H9 (cell line): ENCODE data around the gene SH3RF3. TPM values are rescaled to one million over a fixed set of nuclear protein-coding genes. Genes with fewer than 3 reads are reported as not detected.

Source experiments
- DNase-seq: peaks from one replicate; pipeline ENCODE4 v3.0.0-alpha.2; 2017
- H2AFZ ChIP-seq: one replicate; pipeline ENCODE4 v1.6.1; 2013; ENCODE audit warnings: mild to moderate bottlenecking, low read length, control low read depth, moderate library complexity
- H2AK5ac ChIP-seq: 2 replicates; pipeline ENCODE4 v1.6.1; 2013; ENCODE audit warnings: low read length, control low read depth, mixed read lengths; ENCODE audit not compliant: insufficient read length
- H2BK120ac ChIP-seq: one replicate; pipeline ENCODE4 v1.6.1; 2013; ENCODE audit warnings: low read depth, mild to moderate bottlenecking, low read length, control low read depth, inconsistent platforms; ENCODE audit not compliant: poor library complexity, severe bottlenecking
- H2BK12ac ChIP-seq: 2 replicates; pipeline ENCODE4 v1.6.1; 2013; ENCODE audit warnings: low read length, control low read depth, mixed read lengths, low read depth; ENCODE audit not compliant: insufficient read length
- H2BK15ac ChIP-seq: 2 replicates; pipeline ENCODE4 v1.6.1; 2013; ENCODE audit warnings: low read depth, low read length, control low read depth
- H2BK20ac ChIP-seq: one replicate; pipeline ENCODE4 v1.6.1; 2013; ENCODE audit warnings: low read depth, mild to moderate bottlenecking, low read length, control low read depth, inconsistent platforms; ENCODE audit not compliant: poor library complexity, severe bottlenecking
- H2BK5ac ChIP-seq: 2 replicates; pipeline ENCODE4 v1.6.1; 2013; ENCODE audit warnings: low read length, control low read depth, mixed read lengths; ENCODE audit not compliant: insufficient read length
- H3K14ac ChIP-seq: 2 replicates; pipeline ENCODE4 v1.6.1; 2013; ENCODE audit warnings: low read length, control low read depth; ENCODE audit not compliant: insufficient read depth
- H3K18ac ChIP-seq: 2 replicates; pipeline ENCODE4 v1.6.1; 2013; ENCODE audit warnings: low read depth, mild to moderate bottlenecking, mixed read lengths, low read length, control low read depth; ENCODE audit not compliant: insufficient read length
- H3K23ac ChIP-seq: 2 replicates; pipeline ENCODE4 v1.6.1; 2013; ENCODE audit warnings: low read length, control low read depth, mixed read lengths, low read depth; ENCODE audit not compliant: insufficient read length
- H3K23me2 ChIP-seq: 2 replicates; pipeline ENCODE4 v1.6.1; 2013; ENCODE audit warnings: low read depth, mild to moderate bottlenecking, mixed read lengths, low read length, control low read depth; ENCODE audit not compliant: insufficient read length, poor library complexity, severe bottlenecking
- H3K27ac ChIP-seq: 2 replicates; pipeline ENCODE4 v1.5.1; 2013; ENCODE audit warnings: low read length, control low read depth, mixed read lengths, low read depth; ENCODE audit not compliant: insufficient read length
- H3K27me3 ChIP-seq: 2 replicates; pipeline ENCODE4 v1.6.1; 2013; ENCODE audit warnings: low read length, control low read depth, inconsistent platforms; ENCODE audit not compliant: insufficient read depth
- H3K4ac ChIP-seq: 2 replicates; pipeline ENCODE4 v1.6.1; 2013; ENCODE audit warnings: low read depth, mild to moderate bottlenecking, control low read depth, inconsistent platforms, low read length, moderate library complexity
- H3K4me1 ChIP-seq: 2 replicates; pipeline ENCODE4 v1.6.1; 2013; ENCODE audit warnings: low read length, control low read depth, inconsistent platforms; ENCODE audit not compliant: insufficient read depth
- H3K4me2 ChIP-seq: 2 replicates; pipeline ENCODE4 v1.6.1; 2013; ENCODE audit warnings: low read length, control low read depth, mixed read lengths; ENCODE audit not compliant: insufficient read length, insufficient read depth
- H3K56ac ChIP-seq: 2 replicates; pipeline ENCODE4 v1.6.1; 2013; ENCODE audit warnings: low read depth, mild to moderate bottlenecking, mixed read lengths, low read length, control low read depth; ENCODE audit not compliant: insufficient read length
- H3K79me1 ChIP-seq: 2 replicates; pipeline ENCODE4 v1.6.1; 2013; ENCODE audit warnings: low read depth, mild to moderate bottlenecking, moderate library complexity, low read length, control low read depth, inconsistent platforms; ENCODE audit not compliant: insufficient read depth, poor library complexity, severe bottlenecking
- H3K79me2 ChIP-seq: 2 replicates; pipeline ENCODE4 v1.6.1; 2013; ENCODE audit warnings: low read length, control low read depth, inconsistent platforms; ENCODE audit not compliant: insufficient read depth
- H3K9ac ChIP-seq: 2 replicates; pipeline ENCODE4 v1.6.1; 2013; ENCODE audit warnings: low read length, control low read depth, mixed read lengths; ENCODE audit not compliant: insufficient read length; ENCODE audit errors: extremely low read depth
- H3K9me3 ChIP-seq: one replicate; pipeline ENCODE4 v1.6.1; 2013; ENCODE audit warnings: low read depth, low read length, inconsistent platforms; ENCODE audit not compliant: control insufficient read depth
- H3T11ph ChIP-seq: one replicate; pipeline ENCODE4 v1.6.1; 2013; ENCODE audit warnings: mild to moderate bottlenecking, low read length, control low read depth, inconsistent platforms
- H4K20me1 ChIP-seq: one replicate; pipeline ENCODE4 v1.6.1; 2013; ENCODE audit not compliant: control insufficient read depth, insufficient read length, insufficient read depth
- H4K5ac ChIP-seq: 2 replicates; pipeline ENCODE4 v1.6.1; 2013; ENCODE audit warnings: low read depth, mild to moderate bottlenecking, mixed read lengths, low read length, control low read depth; ENCODE audit not compliant: insufficient read length
- H4K8ac ChIP-seq: replicated peaks from 2 replicates; pipeline ENCODE4 v1.6.1; 2013; ENCODE audit warnings: low read length, control low read depth, mixed read lengths, low read depth; ENCODE audit not compliant: insufficient read length
- H4K91ac ChIP-seq: 2 replicates; pipeline ENCODE4 v1.6.1; 2013; ENCODE audit warnings: low read depth, mild to moderate bottlenecking, moderate library complexity, mixed read lengths, low read length, control low read depth; ENCODE audit not compliant: insufficient read length
- H3K27ac Mint-ChIP-seq, 3 experiments: 2 replicates in 2 of 3; 3 replicates in 1 of 3; pipeline ENCODE4 v1.8.0; 2020 to 2021; ENCODE audit warnings: mixed read lengths in 3 of 3, mild to moderate bottlenecking in 1 of 3, moderate library complexity in 1 of 3
- H3K27me3 Mint-ChIP-seq: 2 replicates; pipeline ENCODE4 v1.8.0; 2021; ENCODE audit warnings: low read depth, mild to moderate bottlenecking, moderate library complexity, mixed read lengths
- H3K36me3 Mint-ChIP-seq, 3 experiments: 2 replicates in 2 of 3; 3 replicates in 1 of 3; pipeline ENCODE4 v1.8.0; 2020 to 2021; ENCODE audit warnings: low read depth in 3 of 3, mixed read lengths in 3 of 3; ENCODE audit not compliant: insufficient read depth in 1 of 3
- H3K4me1 Mint-ChIP-seq, 2 experiments: 2 replicates each; pipeline ENCODE4 v1.8.0; 2020; ENCODE audit warnings: mixed read lengths in 2 of 2
- H3K4me3 Mint-ChIP-seq, 2 experiments: 2 replicates in 1 of 2; 3 replicates in 1 of 2; pipeline ENCODE4 v1.8.0; 2020 to 2021; ENCODE audit warnings: mild to moderate bottlenecking in 2 of 2, mixed read lengths in 2 of 2, moderate library complexity in 1 of 2
- H3K9me3 Mint-ChIP-seq, 2 experiments: 2 replicates in 1 of 2; 3 replicates in 1 of 2; pipeline ENCODE4 v1.8.0; 2020; ENCODE audit warnings: mild to moderate bottlenecking in 2 of 2, mixed read lengths in 2 of 2, moderate library complexity in 1 of 2
- WGBS: extraction: QIAGEN DNeasy Blood & Tissue Kit; methylation state at CpG from one replicate; pipeline ENCODE4 v1.1.7; 2013; ENCODE audit warnings: missing lambda C conversion rate, low lambda C conversion rate, mixed read lengths; ENCODE audit not compliant: insufficient read length; ENCODE audit errors: extremely low coverage; 5-methylcytosine and 5-hydroxymethylcytosine counted together
- total RNA-seq: library from RNA; stranded (reverse); gene quantifications from 2 replicates; pipeline ENCODE4 v1.2.1, GENCODE V29; 2021
- TF ChIP-seq, protein P1 (sequence below): fragments of 200-600 bp; sonication (generic); conservative IDR thresholded peaks from 3 replicates; pipeline ENCODE4 v1.8.0; 2021; ENCODE audit warnings: antibody characterized with exemption, mild to moderate bottlenecking

Gene SH3RF3
- total RNA-seq, 1 experiment from 2014 or later: 0.46 TPM

DNA sequence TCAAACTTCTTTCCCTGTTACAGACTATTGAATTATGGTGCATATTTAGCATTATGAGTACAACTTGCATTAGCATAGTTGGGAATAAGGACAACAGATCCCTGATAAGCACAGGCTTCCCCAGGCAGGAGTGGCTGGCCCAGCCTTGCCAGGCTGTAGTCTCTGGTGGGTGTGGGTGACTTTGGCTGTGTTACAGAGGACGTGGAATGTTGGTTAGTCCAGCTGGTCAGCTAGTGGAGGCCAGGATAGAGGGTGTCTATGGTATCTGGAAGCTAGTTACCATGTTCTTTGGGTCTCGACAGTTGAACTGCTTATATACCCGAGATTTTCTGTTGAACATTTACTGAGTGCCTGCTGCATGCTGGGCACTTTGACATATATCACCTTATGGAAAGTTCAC is 4.7 kb downstream of the SH3RF3 start:
- no peak overlapping the region for H2BK12ac ChIP-seq
- no peak overlapping the region for H3K14ac ChIP-seq
- no peaks in the 10 kb centered on the region; a peak in 1 of 7 replicates for H3K36me3 Mint-ChIP-seq
- no peak overlapping the region for H3K9ac ChIP-seq
- no peak overlapping the region for H2BK5ac ChIP-seq
- H3K79me2 ChIP-seq: no peaks in the 10 kb centered on the region
- H3K23me2 ChIP-seq: peaks cover 3% of the 10 kb centered on the region
- H3K4ac ChIP-seq: no peak overlapping the region
- no peak overlapping the region for H3K27ac Mint-ChIP-seq
- peaks cover 21% of the 10 kb centered on the region; the same call in 1 of the 2 replicates for H3K27me3 ChIP-seq
- H4K20me1 ChIP-seq: peaks cover 3% of the 10 kb centered on the region
- peaks cover 18 to 22% of the 10 kb centered on the region in 2 experiments for H3K4me1 Mint-ChIP-seq
- no peak overlapping the region for H3K4me3 Mint-ChIP-seq
- H3K79me1 ChIP-seq: no peaks in the 10 kb centered on the region
- TF ChIP-seq, protein P1, sequence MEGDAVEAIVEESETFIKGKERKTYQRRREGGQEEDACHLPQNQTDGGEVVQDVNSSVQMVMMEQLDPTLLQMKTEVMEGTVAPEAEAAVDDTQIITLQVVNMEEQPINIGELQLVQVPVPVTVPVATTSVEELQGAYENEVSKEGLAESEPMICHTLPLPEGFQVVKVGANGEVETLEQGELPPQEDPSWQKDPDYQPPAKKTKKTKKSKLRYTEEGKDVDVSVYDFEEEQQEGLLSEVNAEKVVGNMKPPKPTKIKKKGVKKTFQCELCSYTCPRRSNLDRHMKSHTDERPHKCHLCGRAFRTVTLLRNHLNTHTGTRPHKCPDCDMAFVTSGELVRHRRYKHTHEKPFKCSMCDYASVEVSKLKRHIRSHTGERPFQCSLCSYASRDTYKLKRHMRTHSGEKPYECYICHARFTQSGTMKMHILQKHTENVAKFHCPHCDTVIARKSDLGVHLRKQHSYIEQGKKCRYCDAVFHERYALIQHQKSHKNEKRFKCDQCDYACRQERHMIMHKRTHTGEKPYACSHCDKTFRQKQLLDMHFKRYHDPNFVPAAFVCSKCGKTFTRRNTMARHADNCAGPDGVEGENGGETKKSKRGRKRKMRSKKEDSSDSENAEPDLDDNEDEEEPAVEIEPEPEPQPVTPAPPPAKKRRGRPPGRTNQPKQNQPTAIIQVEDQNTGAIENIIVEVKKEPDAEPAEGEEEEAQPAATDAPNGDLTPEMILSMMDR: no peak
- H3K27me3 Mint-ChIP-seq: peaks cover 58% of the 10 kb centered on the region
- H3K4me2 ChIP-seq: no peak overlapping the region
- H3K4me1 ChIP-seq: no peaks in the 10 kb centered on the region
- no peaks in the 10 kb centered on the region for H3K9me3 ChIP-seq
- WGBS: no CpG with 5 or more reads among the region's 3 CpGs
- no peak overlapping the region for H3K56ac ChIP-seq
- peaks cover 3% of the 10 kb centered on the region in 2 experiments; a peak in 2 of 5 replicates for H3K9me3 Mint-ChIP-seq
- no peak overlapping the region for H4K91ac ChIP-seq
- no peak overlapping the region for H2AFZ ChIP-seq
- H2BK15ac ChIP-seq: no peak overlapping the region
- no peak overlapping the region for H2BK120ac ChIP-seq
- H2BK20ac ChIP-seq: no peak overlapping the region
- no peak overlapping the region for H3T11ph ChIP-seq
- H4K5ac ChIP-seq: no peak overlapping the region
- H4K8ac ChIP-seq: no peak overlapping the region
- no peak overlapping the region for H3K27ac ChIP-seq
- no peak overlapping the region for H3K18ac ChIP-seq
- no peak for DNase-seq
- no peak overlapping the region for H2AK5ac ChIP-seq
- no peak overlapping the region for H3K23ac ChIP-seq
